ENCODE results near the gene CD33. TPM values are rescaled to one million over a fixed set of nuclear protein-coding genes. Genes with fewer than 3 reads are reported as not detected.

CD33 gene
- polyA plus RNA-seq, 1 donor from 2014 or later, result not detected

DNA sequence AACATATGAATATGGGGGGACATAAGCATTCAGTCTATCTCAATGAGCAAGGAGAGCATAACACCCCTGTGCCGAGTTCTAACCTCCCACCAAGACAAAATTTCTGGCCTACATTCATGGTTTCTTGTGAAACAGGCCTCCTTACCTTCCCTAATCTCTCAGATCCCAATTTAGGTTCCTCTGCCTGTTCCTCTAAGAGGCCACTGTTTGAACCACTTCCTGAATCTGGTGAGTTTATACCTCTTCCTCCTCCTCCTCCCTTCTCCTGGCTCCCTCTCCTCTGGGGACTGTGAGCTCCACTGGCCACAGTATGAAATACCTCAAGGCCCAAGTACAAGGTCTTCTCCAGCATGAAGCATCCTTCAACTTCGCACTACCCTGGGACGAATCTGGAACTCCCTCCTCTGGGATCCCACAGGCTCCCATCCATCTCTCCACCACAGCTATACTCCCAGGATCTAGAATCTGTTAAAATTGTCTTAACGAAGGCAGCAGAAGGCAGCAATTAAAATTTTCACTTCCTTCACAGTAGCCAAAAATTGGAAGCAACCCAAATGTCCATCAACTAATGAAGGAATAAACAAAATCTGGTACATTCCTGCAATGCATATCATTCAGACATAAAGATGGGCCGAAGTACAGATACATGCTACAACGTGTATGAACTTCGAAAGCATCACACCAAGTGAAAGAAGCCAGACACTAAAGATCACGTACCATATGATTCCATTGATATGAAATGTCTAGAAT is 18.2 kb downstream of the CD33 start:
- Histone ChIP-seq H3K9me3 (ENCODE audit: low read length) (no peaks in the 10 kb centered on the region), H2AFZ (ENCODE audit: low read depth, low read length) (no peak overlapping the region), H3K9ac (ENCODE audit: low read length) (no peak overlapping the region), H3K27me3 (ENCODE audit: insufficient read depth, low read depth, low read length) (no peaks in the 10 kb centered on the region), H4K20me1 (ENCODE audit: insufficient read depth) (no peaks in the 10 kb centered on the region), H3K36me3 (ENCODE audit: insufficient read depth, low read length) (no peaks in the 10 kb centered on the region), H3K27ac (ENCODE audit: low read length) (no peak overlapping the region), H3F3A (ENCODE audit: insufficient read depth, low read length, poor library complexity, severe bottlenecking) (no peaks in the 10 kb centered on the region), H3K9me2 (ENCODE audit: insufficient read depth, low read length) (no peaks in the 10 kb centered on the region), H3K4me3 (ENCODE audit: low read length) (no peak overlapping the region), H3K79me2 (replicated peaks; ENCODE audit: insufficient read depth, low read length) (no peaks in the 10 kb centered on the region), H3K4me2 (ENCODE audit: low read length) (no peak overlapping the region)
- TF ChIP-seq, protein P1, sequence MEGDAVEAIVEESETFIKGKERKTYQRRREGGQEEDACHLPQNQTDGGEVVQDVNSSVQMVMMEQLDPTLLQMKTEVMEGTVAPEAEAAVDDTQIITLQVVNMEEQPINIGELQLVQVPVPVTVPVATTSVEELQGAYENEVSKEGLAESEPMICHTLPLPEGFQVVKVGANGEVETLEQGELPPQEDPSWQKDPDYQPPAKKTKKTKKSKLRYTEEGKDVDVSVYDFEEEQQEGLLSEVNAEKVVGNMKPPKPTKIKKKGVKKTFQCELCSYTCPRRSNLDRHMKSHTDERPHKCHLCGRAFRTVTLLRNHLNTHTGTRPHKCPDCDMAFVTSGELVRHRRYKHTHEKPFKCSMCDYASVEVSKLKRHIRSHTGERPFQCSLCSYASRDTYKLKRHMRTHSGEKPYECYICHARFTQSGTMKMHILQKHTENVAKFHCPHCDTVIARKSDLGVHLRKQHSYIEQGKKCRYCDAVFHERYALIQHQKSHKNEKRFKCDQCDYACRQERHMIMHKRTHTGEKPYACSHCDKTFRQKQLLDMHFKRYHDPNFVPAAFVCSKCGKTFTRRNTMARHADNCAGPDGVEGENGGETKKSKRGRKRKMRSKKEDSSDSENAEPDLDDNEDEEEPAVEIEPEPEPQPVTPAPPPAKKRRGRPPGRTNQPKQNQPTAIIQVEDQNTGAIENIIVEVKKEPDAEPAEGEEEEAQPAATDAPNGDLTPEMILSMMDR (IDR thresholded peaks at IDR 0.05; ENCODE audit: poor library complexity, severe bottlenecking), result no peak
- no peak for TF ChIP-seq SMC3 (conservative IDR thresholded peaks at IDR 0.05; ENCODE audit: poor library complexity)
- no peak for TF ChIP-seq EZH2 (IDR thresholded peaks at IDR 0.05; ENCODE audit: borderline replicate concordance, insufficient read depth, low read length, poor library complexity, severe bottlenecking)
- TF ChIP-seq EP300 (conservative IDR thresholded peaks at IDR 0.05; ENCODE audit: poor library complexity, severe bottlenecking), result no peak
- TF ChIP-seq REST (IDR thresholded peaks at IDR 0.05; ENCODE audit: borderline replicate concordance), result no peak
- TF ChIP-seq POLR2AphosphoS5 (IDR thresholded peaks at IDR 0.05), result no peak
- no peak for TF ChIP-seq RAD21 (conservative IDR thresholded peaks at IDR 0.05)
- TF ChIP-seq TAF1 (IDR thresholded peaks at IDR 0.05; ENCODE audit: low read depth), result no peak
- TF ChIP-seq MXI1 (conservative IDR thresholded peaks at IDR 0.05; ENCODE audit: poor library complexity, severe bottlenecking), result no peak

GRCh38 chr19:51246164-51246552 is 21.3 kb downstream of the CD33 start:
- no peaks in the 10 kb centered on the region for H3K9me2 ChIP-seq (ENCODE audit: insufficient read depth, low read length)
- TF ChIP-seq TAF1 (IDR thresholded peaks at IDR 0.05; ENCODE audit: low read depth) (no peak), SMC3 (conservative IDR thresholded peaks at IDR 0.05; ENCODE audit: poor library complexity) (no peak)
- no peak overlapping the region for H2AFZ ChIP-seq (ENCODE audit: low read depth, low read length)
- no peaks in the 10 kb centered on the region for H4K20me1 ChIP-seq (ENCODE audit: insufficient read depth)
- H3K9me3 ChIP-seq (ENCODE audit: low read length), result no peaks in the 10 kb centered on the region
- no peak overlapping the region for H3K4me3 ChIP-seq (ENCODE audit: low read length)
- no peaks in the 10 kb centered on the region for H3F3A ChIP-seq (ENCODE audit: insufficient read depth, low read length, poor library complexity, severe bottlenecking)
- no peak overlapping the region for H3K9ac ChIP-seq (ENCODE audit: low read length)
- H3K79me2 ChIP-seq (replicated peaks; ENCODE audit: insufficient read depth, low read length), result no peaks in the 10 kb centered on the region
- no peak overlapping the region for H3K27ac ChIP-seq (ENCODE audit: low read length)
- no peaks in the 10 kb centered on the region for H3K36me3 ChIP-seq (ENCODE audit: insufficient read depth, low read length)
- H3K4me2 ChIP-seq (ENCODE audit: low read length), result no peak overlapping the region
- no peaks in the 10 kb centered on the region for H3K27me3 ChIP-seq (ENCODE audit: insufficient read depth, low read depth, low read length)
